ENCODE data around the gene SMCO4. TPM values are rescaled to one million over a fixed set of nuclear protein-coding genes. Genes with fewer than 3 reads are reported as not detected.
"Not testable (repeated sequence)": the region's sequence is repeated elsewhere in the genome, so short reads cannot be mapped to it uniquely, and the experiment has no call there.

The SMCO4 gene
- total RNA-seq, 1 donor from 2014 or later, result 24.0 TPM

DNA sequence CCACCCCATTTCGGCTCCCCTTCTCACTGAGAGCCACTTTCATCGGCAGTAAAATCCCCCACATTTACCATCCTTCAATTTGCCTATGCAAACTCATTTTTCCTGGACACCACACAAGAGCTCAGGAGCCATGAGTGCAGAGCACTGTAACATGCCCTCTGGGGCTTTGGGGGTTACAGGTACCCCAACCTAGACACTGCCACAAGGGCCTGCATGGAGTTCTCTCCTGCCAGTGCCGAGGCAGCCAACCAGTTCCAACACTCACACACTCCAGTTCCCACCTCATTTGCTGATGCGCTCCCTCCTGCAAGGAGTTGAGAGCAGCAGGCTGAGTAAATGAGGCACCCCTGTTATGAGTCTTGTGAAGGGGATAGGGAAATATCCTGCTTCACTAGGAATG is 76.1 kb downstream of the SMCO4 start:
- Mint-ChIP-seq H3K27ac (ENCODE audit: unreplicated experiment) (no peak overlapping the region), H3K9me3 (ENCODE audit: low read depth) (peaks cover 6% of the 10 kb centered on the region), H3K4me1 (ENCODE audit: low read depth) (no peaks in the 10 kb centered on the region), H3K4me3 (ENCODE audit: unreplicated experiment) (no peak overlapping the region), H3K27me3 (ENCODE audit: low read depth) (peaks cover 3% of the 10 kb centered on the region), H3K36me3 (ENCODE audit: low read depth) (peaks cover 3% of the 10 kb centered on the region)
- TF ChIP-seq, protein P1, sequence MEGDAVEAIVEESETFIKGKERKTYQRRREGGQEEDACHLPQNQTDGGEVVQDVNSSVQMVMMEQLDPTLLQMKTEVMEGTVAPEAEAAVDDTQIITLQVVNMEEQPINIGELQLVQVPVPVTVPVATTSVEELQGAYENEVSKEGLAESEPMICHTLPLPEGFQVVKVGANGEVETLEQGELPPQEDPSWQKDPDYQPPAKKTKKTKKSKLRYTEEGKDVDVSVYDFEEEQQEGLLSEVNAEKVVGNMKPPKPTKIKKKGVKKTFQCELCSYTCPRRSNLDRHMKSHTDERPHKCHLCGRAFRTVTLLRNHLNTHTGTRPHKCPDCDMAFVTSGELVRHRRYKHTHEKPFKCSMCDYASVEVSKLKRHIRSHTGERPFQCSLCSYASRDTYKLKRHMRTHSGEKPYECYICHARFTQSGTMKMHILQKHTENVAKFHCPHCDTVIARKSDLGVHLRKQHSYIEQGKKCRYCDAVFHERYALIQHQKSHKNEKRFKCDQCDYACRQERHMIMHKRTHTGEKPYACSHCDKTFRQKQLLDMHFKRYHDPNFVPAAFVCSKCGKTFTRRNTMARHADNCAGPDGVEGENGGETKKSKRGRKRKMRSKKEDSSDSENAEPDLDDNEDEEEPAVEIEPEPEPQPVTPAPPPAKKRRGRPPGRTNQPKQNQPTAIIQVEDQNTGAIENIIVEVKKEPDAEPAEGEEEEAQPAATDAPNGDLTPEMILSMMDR (IDR thresholded peaks at IDR 0.05), result no peak
- DNase-seq (ENCODE audit: low spot score), result no peak

DNA sequence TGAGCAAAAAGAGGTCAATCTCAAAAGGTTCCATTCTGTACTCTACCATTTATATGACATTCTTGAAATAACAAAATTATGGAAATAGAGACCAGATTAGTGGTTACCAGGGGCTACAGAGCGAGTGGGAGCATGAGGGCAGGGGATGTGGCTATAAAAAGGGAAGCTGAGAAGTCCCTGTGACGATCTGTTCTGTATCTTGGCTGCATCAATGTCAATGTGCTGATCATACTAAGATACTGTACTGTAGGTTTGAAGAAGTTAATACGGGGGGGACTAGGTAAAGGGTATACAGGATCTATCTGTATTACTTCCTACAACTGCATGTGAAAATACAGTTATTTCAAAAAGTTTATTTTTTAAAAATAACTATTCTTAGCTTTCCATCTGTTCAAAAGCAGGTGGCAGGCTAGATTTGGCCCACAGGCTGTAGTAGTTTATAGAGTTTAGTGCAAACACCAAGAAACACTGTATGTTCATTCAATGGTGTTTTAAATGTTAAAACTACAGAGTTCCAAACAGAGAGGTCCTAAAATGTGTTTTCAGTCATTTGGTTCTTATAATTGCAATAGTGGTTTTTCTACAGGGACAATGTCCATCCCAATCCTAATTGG is 78.2 kb downstream of the SMCO4 start:
- no peak overlapping the region for H3K4me3 Mint-ChIP-seq (ENCODE audit: unreplicated experiment)
- H3K4me1 Mint-ChIP-seq (ENCODE audit: low read depth), result no peaks in the 10 kb centered on the region
- H3K36me3 Mint-ChIP-seq (ENCODE audit: low read depth), result peaks cover 4% of the 10 kb centered on the region
- DNase-seq (ENCODE audit: low spot score), result no peak
- H3K9me3 Mint-ChIP-seq (ENCODE audit: low read depth), result peaks cover 7% of the 10 kb centered on the region
- H3K27ac Mint-ChIP-seq (ENCODE audit: unreplicated experiment), result no peak overlapping the region
- peaks cover 10% of the 10 kb centered on the region for H3K27me3 Mint-ChIP-seq (ENCODE audit: low read depth)
- TF ChIP-seq, protein P1 (IDR thresholded peaks at IDR 0.05), result no peak

DNA sequence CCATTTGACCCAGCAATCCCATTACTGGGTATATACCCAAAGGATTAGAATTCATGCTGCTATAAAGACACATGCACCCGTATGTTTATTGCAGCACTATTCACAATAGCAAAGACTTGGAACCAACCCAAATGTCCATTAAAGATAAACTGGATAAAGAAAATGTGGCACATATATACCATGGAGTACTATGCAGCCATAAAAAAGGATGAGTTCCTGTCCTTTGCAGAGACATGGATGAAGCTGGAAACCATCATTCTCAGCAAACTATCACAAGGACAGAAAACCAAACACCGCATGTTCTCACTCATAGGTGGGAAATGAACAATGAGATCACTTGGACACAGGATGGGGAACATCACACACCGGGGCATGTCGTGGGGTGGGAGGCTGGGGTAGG is 79.5 kb downstream of the SMCO4 start:
- not testable (repeated sequence) for H3K36me3 Mint-ChIP-seq (ENCODE audit: low read depth); H3K4me1 Mint-ChIP-seq (ENCODE audit: low read depth); H3K27ac Mint-ChIP-seq (ENCODE audit: unreplicated experiment); DNase-seq (ENCODE audit: low spot score); H3K4me3 Mint-ChIP-seq (ENCODE audit: unreplicated experiment)
- Mint-ChIP-seq H3K9me3 (ENCODE audit: low read depth) (peaks cover 11% of the 10 kb centered on the region), H3K27me3 (ENCODE audit: low read depth) (peaks cover 16% of the 10 kb centered on the region)

- DNase-seq (ENCODE audit: low spot score), result no peak
- Mint-ChIP-seq H3K36me3 (ENCODE audit: low read depth) (peaks cover 9% of the 10 kb centered on the region), H3K4me1 (ENCODE audit: low read depth) (no peaks in the 10 kb centered on the region), H3K9me3 (ENCODE audit: low read depth) (peaks cover 11% of the 10 kb centered on the region), H3K27ac (ENCODE audit: unreplicated experiment) (no peak overlapping the region), H3K27me3 (ENCODE audit: low read depth) (peaks cover 17% of the 10 kb centered on the region), H3K4me3 (ENCODE audit: unreplicated experiment) (no peak overlapping the region)
- TF ChIP-seq, protein P1 (IDR thresholded peaks at IDR 0.05), result no peak
Observed at GRCh38 chr11:93458286-93458685, 84.9 kb downstream of the SMCO4 start.

GRCh38 chr11:93444617-93445073 is 98.5 kb downstream of the SMCO4 start:
- no peak overlapping the region for H3K27ac Mint-ChIP-seq (ENCODE audit: unreplicated experiment)
- no peak for DNase-seq (ENCODE audit: low spot score)

GRCh38 chr11:93443232-93443631 is 100.0 kb downstream of the SMCO4 start:
- not testable (repeated sequence) for H3K27ac Mint-ChIP-seq (ENCODE audit: unreplicated experiment); DNase-seq (ENCODE audit: low spot score); H3K4me3 Mint-ChIP-seq (ENCODE audit: unreplicated experiment); H3K4me1 Mint-ChIP-seq (ENCODE audit: low read depth)
- peaks cover 12% of the 10 kb centered on the region for H3K27me3 Mint-ChIP-seq (ENCODE audit: low read depth)
- H3K36me3 Mint-ChIP-seq (ENCODE audit: low read depth), result peaks cover 12% of the 10 kb centered on the region
- H3K9me3 Mint-ChIP-seq (ENCODE audit: low read depth), result peaks cover 25% of the 10 kb centered on the region

More at GRCh38 chr11:93444617-93445073, 98.5 kb downstream of the SMCO4 start:
- H3K4me1 Mint-ChIP-seq (ENCODE audit: low read depth), result no peaks in the 10 kb centered on the region
- TF ChIP-seq, protein P1 (IDR thresholded peaks at IDR 0.05), result no peak
- peaks cover 25% of the 10 kb centered on the region for H3K9me3 Mint-ChIP-seq (ENCODE audit: low read depth)
- no peak overlapping the region for H3K4me3 Mint-ChIP-seq (ENCODE audit: unreplicated experiment)
- H3K27me3 Mint-ChIP-seq (ENCODE audit: low read depth), result peaks cover 11% of the 10 kb centered on the region
- peaks cover 12% of the 10 kb centered on the region for H3K36me3 Mint-ChIP-seq (ENCODE audit: low read depth)

Data from chondrocyte (in vitro differentiated cells).